Activated CD4-positive, alpha-beta T cell treated with anti-CD3 and anti-CD28 coated beads, Interleukin-2, amount 10 ng/mL, durations not matched to agents 7 days and 5 days (primary cell): ENCODE results near the gene SUPT20HL2. TPM values are rescaled to one million over a fixed set of nuclear protein-coding genes. Genes with fewer than 3 reads are reported as not detected.
"Not testable (repeated sequence)": the region's sequence is repeated elsewhere in the genome, so short reads cannot be mapped to it uniquely, and the experiment has no call there.

ENCODE experiments used
- CTCF ChIA-PET: fragments of 350-600 bp; sonication (Branson Sonifier 250); formaldehyde crosslinking; loops from one replicate; lab custom pipeline; 2021; ENCODE audit warnings: antibody characterized with exemption; lab: Charles Lee
- POLR2A ChIA-PET: fragments of 350-600 bp; sonication (Branson Sonifier 250); formaldehyde crosslinking; loops from one replicate; lab custom pipeline; 2021; ENCODE audit warnings: antibody characterized with exemption; lab: Charles Lee
- DNase-seq: peaks from one replicate; pipeline ENCODE4 v3.0.0-alpha.2; 2020
- H3K27ac Mint-ChIP-seq: one replicate; pipeline ENCODE4 v1.8.0; 2021; ENCODE audit warnings: mild to moderate bottlenecking, moderate library complexity, mixed read lengths
- H3K27me3 Mint-ChIP-seq: one replicate; pipeline ENCODE4 v1.8.0; 2021; ENCODE audit warnings: mixed read lengths
- H3K36me3 Mint-ChIP-seq: one replicate; pipeline ENCODE4 v1.8.0; 2021; ENCODE audit warnings: low read depth, mixed read lengths
- H3K4me1 Mint-ChIP-seq: one replicate; pipeline ENCODE4 v1.8.0; 2021; ENCODE audit warnings: mixed read lengths
- H3K4me3 Mint-ChIP-seq: one replicate; pipeline ENCODE4 v1.8.0; 2021; ENCODE audit warnings: mild to moderate bottlenecking, moderate library complexity, mixed read lengths
- H3K9me3 Mint-ChIP-seq: one replicate; pipeline ENCODE4 v1.8.0; 2021; ENCODE audit warnings: mixed read lengths
- total RNA-seq, 2 experiments: library from RNA; stranded (reverse); gene quantifications; one replicate each; pipeline ENCODE4 v1.2.3, GENCODE V29; 2021

Gene SUPT20HL2
- total RNA-seq, 2 experiments from 2014 or later: not detected

GRCh38 chrX:24333371-24333770 lies 19.5 kb upstream of the SUPT20HL2 start:
- Mint-ChIP-seq H3K9me3 (no peaks in the 10 kb centered on the region), H3K27me3 (peaks cover 6% of the 10 kb centered on the region), H3K27ac (no peak overlapping the region), H3K4me1 (no peaks in the 10 kb centered on the region), H3K4me3 (no peak overlapping the region), H3K36me3 (no peaks in the 10 kb centered on the region)
- CTCF ChIA-PET: no interaction called here
- no peak for DNase-seq
- POLR2A ChIA-PET: no interaction called here

GRCh38 chrX:24332878-24333277 lies 19.0 kb upstream of the SUPT20HL2 start:
- POLR2A ChIA-PET: no interaction called here
- no peaks in the 10 kb centered on the region for H3K9me3 Mint-ChIP-seq
- H3K27ac Mint-ChIP-seq: no peak overlapping the region
- H3K36me3 Mint-ChIP-seq: no peaks in the 10 kb centered on the region
- H3K4me3 Mint-ChIP-seq: no peak overlapping the region
- H3K27me3 Mint-ChIP-seq: peaks cover 6% of the 10 kb centered on the region
- DNase-seq: no peak
- no peaks in the 10 kb centered on the region for H3K4me1 Mint-ChIP-seq
- CTCF ChIA-PET: no interaction called here

GRCh38 chrX:24325231-24325630 lies 11.4 kb upstream of the SUPT20HL2 start:
- no peaks in the 10 kb centered on the region for H3K9me3 Mint-ChIP-seq
- H3K27me3 Mint-ChIP-seq: peaks cover 8% of the 10 kb centered on the region
- H3K4me1 Mint-ChIP-seq: no peaks in the 10 kb centered on the region
- H3K27ac Mint-ChIP-seq: no peak overlapping the region
- ChIA-PET CTCF (interaction anchor here (0.7 kb wide), 1 partner anchor 19 kb away, joined by 3 read pairs; no protein-coding TSS in a partner anchor), POLR2A (no interaction called here)
- no peak for DNase-seq
- H3K4me3 Mint-ChIP-seq: no peak overlapping the region
- H3K36me3 Mint-ChIP-seq: no peaks in the 10 kb centered on the region

- no peak for DNase-seq
- Mint-ChIP-seq H3K27ac (no peak overlapping the region), H3K27me3 (peaks cover 8% of the 10 kb centered on the region), H3K4me3 (no peak overlapping the region), H3K9me3 (no peaks in the 10 kb centered on the region), H3K36me3 (no peaks in the 10 kb centered on the region), H3K4me1 (no peaks in the 10 kb centered on the region)
- ChIA-PET CTCF (no interaction called here), POLR2A (interaction anchor here (0.6 kb wide), 1 partner anchor 42 kb away, joined by 3 read pairs; no protein-coding TSS in a partner anchor)
These were observed 8.0 kb upstream of the SUPT20HL2 start for GRCh38 chrX:24321741-24322395.

- no peaks in the 10 kb centered on the region for H3K4me1 Mint-ChIP-seq
- ChIA-PET POLR2A (no interaction called here), CTCF (no interaction called here)
- no peaks in the 10 kb centered on the region for H3K9me3 Mint-ChIP-seq
- no peak overlapping the region for H3K4me3 Mint-ChIP-seq
- H3K36me3 Mint-ChIP-seq: no peaks in the 10 kb centered on the region
- H3K27ac Mint-ChIP-seq: no peak overlapping the region
- DNase-seq: no peak
- no peaks in the 10 kb centered on the region for H3K27me3 Mint-ChIP-seq
These were observed 3.7 kb upstream of the SUPT20HL2 start for GRCh38 chrX:24317567-24317966.

- H3K4me1 Mint-ChIP-seq: no peaks in the 10 kb centered on the region
- no peak overlapping the region for H3K4me3 Mint-ChIP-seq
- no peaks in the 10 kb centered on the region for H3K27me3 Mint-ChIP-seq
- no peak for DNase-seq
- CTCF ChIA-PET: no interaction called here
- H3K27ac Mint-ChIP-seq: no peak overlapping the region
- H3K36me3 Mint-ChIP-seq: no peaks in the 10 kb centered on the region
- POLR2A ChIA-PET: no interaction called here
- H3K9me3 Mint-ChIP-seq: no peaks in the 10 kb centered on the region
These were observed 2.2 kb upstream of the SUPT20HL2 start for GRCh38 chrX:24316111-24316510.

GRCh38 chrX:24312249-24312607 lies 1.6 kb downstream of the SUPT20HL2 start:
- H3K9me3 Mint-ChIP-seq, CTCF ChIA-PET, DNase-seq, H3K27ac Mint-ChIP-seq, H3K27me3 Mint-ChIP-seq, H3K36me3 Mint-ChIP-seq, H3K4me3 Mint-ChIP-seq, POLR2A ChIA-PET: not testable (repeated sequence)
- H3K4me1 Mint-ChIP-seq: peaks cover 13% of the 10 kb centered on the region

- H3K27ac Mint-ChIP-seq, H3K36me3 Mint-ChIP-seq, POLR2A ChIA-PET, H3K27me3 Mint-ChIP-seq, H3K9me3 Mint-ChIP-seq, DNase-seq, H3K4me3 Mint-ChIP-seq: not testable (repeated sequence)
- H3K4me1 Mint-ChIP-seq: peaks cover 13% of the 10 kb centered on the region
- CTCF ChIA-PET: interaction anchor here (0.9 kb wide), 1 partner anchor 212 kb away, joined by 3 read pairs; no protein-coding TSS in a partner anchor
These were observed 2.2 kb downstream of the SUPT20HL2 start for GRCh38 chrX:24311507-24312248.

GRCh38 chrX:24310916-24311315 lies 3.0 kb downstream of the SUPT20HL2 start:
- H3K27me3 Mint-ChIP-seq, H3K27ac Mint-ChIP-seq, H3K36me3 Mint-ChIP-seq, POLR2A ChIA-PET, H3K4me3 Mint-ChIP-seq, H3K9me3 Mint-ChIP-seq, DNase-seq: not testable (repeated sequence)
- peaks cover 13% of the 10 kb centered on the region for H3K4me1 Mint-ChIP-seq
- CTCF ChIA-PET: interaction anchor here (0.9 kb wide), 1 partner anchor 213 kb away, joined by 3 read pairs; no protein-coding TSS in a partner anchor

- H3K27me3 Mint-ChIP-seq, CTCF ChIA-PET, H3K36me3 Mint-ChIP-seq, H3K27ac Mint-ChIP-seq, POLR2A ChIA-PET, DNase-seq, H3K4me3 Mint-ChIP-seq, H3K9me3 Mint-ChIP-seq: not testable (repeated sequence)
- H3K4me1 Mint-ChIP-seq: peaks cover 13% of the 10 kb centered on the region
These were observed 4.1 kb downstream of the SUPT20HL2 start for GRCh38 chrX:24309580-24310374.

- H3K4me3 Mint-ChIP-seq, H3K9me3 Mint-ChIP-seq, H3K36me3 Mint-ChIP-seq, DNase-seq, CTCF ChIA-PET, H3K27me3 Mint-ChIP-seq, POLR2A ChIA-PET, H3K27ac Mint-ChIP-seq: not testable (repeated sequence)
- H3K4me1 Mint-ChIP-seq: peaks cover 13% of the 10 kb centered on the region
These were observed 5.1 kb downstream of the SUPT20HL2 start for GRCh38 chrX:24308803-24309202.

- POLR2A ChIA-PET: no interaction called here
- Mint-ChIP-seq H3K9me3 (no peaks in the 10 kb centered on the region), H3K4me1 (peaks cover 13% of the 10 kb centered on the region), H3K27ac (no peak overlapping the region), H3K36me3 (no peaks in the 10 kb centered on the region), H3K4me3 (no peak overlapping the region), H3K27me3 (no peaks in the 10 kb centered on the region)
- CTCF ChIA-PET: interaction anchor here (0.6 to 1.2 kb wide), 2 partner anchors 12 to 35 kb away, joined by 3 to 4 read pairs; no protein-coding TSS in a partner anchor
- DNase-seq: no peak
These were observed 7.4 kb downstream of the SUPT20HL2 start for GRCh38 chrX:24306440-24306839.

- no peaks in the 10 kb centered on the region for H3K36me3 Mint-ChIP-seq
- POLR2A ChIA-PET: no interaction called here
- peaks cover 13% of the 10 kb centered on the region for H3K4me1 Mint-ChIP-seq
- no peaks in the 10 kb centered on the region for H3K27me3 Mint-ChIP-seq
- no peaks in the 10 kb centered on the region for H3K9me3 Mint-ChIP-seq
- CTCF ChIA-PET: interaction anchor here (0.6 to 1.2 kb wide), 2 partner anchors 12 to 36 kb away, joined by 3 to 4 read pairs; no protein-coding TSS in a partner anchor
- no peak for DNase-seq
- H3K4me3 Mint-ChIP-seq: no peak overlapping the region
- H3K27ac Mint-ChIP-seq: no peak overlapping the region
These were observed 8.0 kb downstream of the SUPT20HL2 start for GRCh38 chrX:24305905-24306304.
